Measurements from ENCODE around the gene PTRH1. TPM values are rescaled to one million over a fixed set of nuclear protein-coding genes. Genes with fewer than 3 reads are reported as not detected.

The PTRH1 gene
- total RNA-seq, 1 donor from 2014 or later, result 9.1 TPM

GRCh38 chr9:127716412-127716811, 949 bp upstream of the PTRH1 start:
- H3K27ac ChIP-seq, result peak overlapping the region; percentile 84
- DNase-seq (no peak), ATAC-seq (no peak)
- H3K4me3 ChIP-seq, result peak overlapping the region; percentile 91
- H3K4me1 ChIP-seq, result peaks cover 18% of the 10 kb centered on the region
- TF ChIP-seq, protein P1, sequence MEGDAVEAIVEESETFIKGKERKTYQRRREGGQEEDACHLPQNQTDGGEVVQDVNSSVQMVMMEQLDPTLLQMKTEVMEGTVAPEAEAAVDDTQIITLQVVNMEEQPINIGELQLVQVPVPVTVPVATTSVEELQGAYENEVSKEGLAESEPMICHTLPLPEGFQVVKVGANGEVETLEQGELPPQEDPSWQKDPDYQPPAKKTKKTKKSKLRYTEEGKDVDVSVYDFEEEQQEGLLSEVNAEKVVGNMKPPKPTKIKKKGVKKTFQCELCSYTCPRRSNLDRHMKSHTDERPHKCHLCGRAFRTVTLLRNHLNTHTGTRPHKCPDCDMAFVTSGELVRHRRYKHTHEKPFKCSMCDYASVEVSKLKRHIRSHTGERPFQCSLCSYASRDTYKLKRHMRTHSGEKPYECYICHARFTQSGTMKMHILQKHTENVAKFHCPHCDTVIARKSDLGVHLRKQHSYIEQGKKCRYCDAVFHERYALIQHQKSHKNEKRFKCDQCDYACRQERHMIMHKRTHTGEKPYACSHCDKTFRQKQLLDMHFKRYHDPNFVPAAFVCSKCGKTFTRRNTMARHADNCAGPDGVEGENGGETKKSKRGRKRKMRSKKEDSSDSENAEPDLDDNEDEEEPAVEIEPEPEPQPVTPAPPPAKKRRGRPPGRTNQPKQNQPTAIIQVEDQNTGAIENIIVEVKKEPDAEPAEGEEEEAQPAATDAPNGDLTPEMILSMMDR (IDR thresholded peaks at IDR 0.05), result no peak
- peaks cover 7% of the 10 kb centered on the region for H3K36me3 ChIP-seq
- H3K27me3 ChIP-seq (ENCODE audit: low read depth), result no peaks in the 10 kb centered on the region
- intact Hi-C loops (cut with DNase I), result no loop called here
- H3K9me3 ChIP-seq, result no peaks in the 10 kb centered on the region

DNA sequence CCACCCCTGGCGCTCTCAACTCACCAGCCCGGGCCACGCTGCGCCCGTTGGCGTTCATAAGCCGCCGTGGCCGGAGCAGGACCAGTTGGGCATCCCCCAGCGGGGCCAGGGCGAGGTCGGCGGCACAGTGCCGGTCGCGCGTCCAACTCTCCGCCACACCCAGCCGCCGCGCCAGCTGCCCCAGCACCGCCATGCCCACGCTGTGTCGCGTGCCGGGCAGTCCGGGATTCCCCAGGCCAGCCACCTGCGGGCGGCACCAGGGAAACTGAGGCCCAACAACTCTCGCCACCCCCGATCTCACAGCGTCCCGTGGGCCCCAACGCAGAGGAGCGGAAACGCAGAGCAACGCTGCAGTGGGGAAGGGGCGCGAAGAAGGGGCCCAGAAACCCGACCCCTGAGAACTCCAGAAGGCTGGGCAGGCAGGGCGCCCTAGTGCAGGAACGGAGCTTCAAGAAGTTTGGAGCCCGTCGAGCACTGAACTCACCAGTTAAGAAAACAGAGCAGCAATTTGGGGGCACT, 453 bp downstream of the PTRH1 start:
- DNase-seq (no peak), ATAC-seq (peak; percentile 54 to 61)
- Histone ChIP-seq H3K9me3 (no peaks in the 10 kb centered on the region), H3K27ac (peak overlapping the region; percentile 84), H3K27me3 (ENCODE audit: low read depth) (no peaks in the 10 kb centered on the region), H3K36me3 (peaks cover 7% of the 10 kb centered on the region), H3K4me3 (peak overlapping the region; percentile 91), H3K4me1 (peaks cover 18% of the 10 kb centered on the region)
- intact Hi-C loops (cut with DNase I), result no loop called here
- TF ChIP-seq, protein P1 (IDR thresholded peaks at IDR 0.05), result no peak

GRCh38 chr9:127714020-127714750, 1.3 kb downstream of the PTRH1 start:
- Histone ChIP-seq H3K27me3 (ENCODE audit: low read depth) (no peaks in the 10 kb centered on the region), H3K36me3 (peaks cover 7% of the 10 kb centered on the region), H3K4me3 (peak overlapping the region; percentile 91), H3K27ac (no peak overlapping the region), H3K4me1 (peaks cover 18% of the 10 kb centered on the region), H3K9me3 (no peaks in the 10 kb centered on the region)
- intact Hi-C loops (cut with DNase I), result no loop called here
- ATAC-seq, result no peak
- TF ChIP-seq, protein P1 (IDR thresholded peaks at IDR 0.05), result no peak
- DNase-seq, result no peak

GRCh38 chr9:127712867-127713266, 2.6 kb downstream of the PTRH1 start:
- Histone ChIP-seq H3K9me3 (no peaks in the 10 kb centered on the region), H3K27ac (no peak overlapping the region), H3K4me3 (no peak overlapping the region), H3K27me3 (ENCODE audit: low read depth) (no peaks in the 10 kb centered on the region), H3K4me1 (peaks cover 18% of the 10 kb centered on the region), H3K36me3 (peaks cover 7% of the 10 kb centered on the region)
- no peak for ATAC-seq
- TF ChIP-seq, protein P1 (IDR thresholded peaks at IDR 0.05), result no peak
- DNase-seq, result no peak
- intact Hi-C loops (cut with DNase I), result no loop called here

DNA sequence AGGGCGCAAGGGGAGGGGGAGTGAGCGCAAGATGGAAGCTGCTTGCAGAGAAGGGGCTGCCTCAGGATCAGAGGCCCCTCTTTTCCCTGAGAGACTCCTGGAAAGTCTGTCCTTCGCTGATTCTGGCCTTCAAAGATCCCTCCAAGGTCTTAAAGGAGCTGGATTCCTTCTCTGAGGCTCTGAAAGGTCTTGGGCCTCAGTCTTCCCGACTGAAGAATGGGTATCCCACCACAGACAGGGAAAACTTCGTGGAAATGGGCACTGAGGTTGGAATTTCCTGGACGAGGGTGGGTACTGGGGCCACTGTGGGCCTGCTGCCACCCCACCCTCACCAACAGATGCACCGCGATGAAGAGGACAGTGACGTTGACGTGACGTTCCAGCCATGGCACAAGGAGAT, 3.1 kb downstream of the PTRH1 start:
- H3K36me3 ChIP-seq, result peaks cover 7% of the 10 kb centered on the region
- H3K27me3 ChIP-seq (ENCODE audit: low read depth), result no peaks in the 10 kb centered on the region
- H3K4me3 ChIP-seq, result no peak overlapping the region
- peaks cover 18% of the 10 kb centered on the region for H3K4me1 ChIP-seq
- no peak for ATAC-seq
- DNase-seq, result no peak
- no peak overlapping the region for H3K27ac ChIP-seq
- TF ChIP-seq, protein P1 (IDR thresholded peaks at IDR 0.05), result no peak
- H3K9me3 ChIP-seq, result no peaks in the 10 kb centered on the region
- intact Hi-C loops (cut with DNase I), result no loop called here
